Measurements from ENCODE around the gene DKK3.

- TF ChIP-seq, protein P1, sequence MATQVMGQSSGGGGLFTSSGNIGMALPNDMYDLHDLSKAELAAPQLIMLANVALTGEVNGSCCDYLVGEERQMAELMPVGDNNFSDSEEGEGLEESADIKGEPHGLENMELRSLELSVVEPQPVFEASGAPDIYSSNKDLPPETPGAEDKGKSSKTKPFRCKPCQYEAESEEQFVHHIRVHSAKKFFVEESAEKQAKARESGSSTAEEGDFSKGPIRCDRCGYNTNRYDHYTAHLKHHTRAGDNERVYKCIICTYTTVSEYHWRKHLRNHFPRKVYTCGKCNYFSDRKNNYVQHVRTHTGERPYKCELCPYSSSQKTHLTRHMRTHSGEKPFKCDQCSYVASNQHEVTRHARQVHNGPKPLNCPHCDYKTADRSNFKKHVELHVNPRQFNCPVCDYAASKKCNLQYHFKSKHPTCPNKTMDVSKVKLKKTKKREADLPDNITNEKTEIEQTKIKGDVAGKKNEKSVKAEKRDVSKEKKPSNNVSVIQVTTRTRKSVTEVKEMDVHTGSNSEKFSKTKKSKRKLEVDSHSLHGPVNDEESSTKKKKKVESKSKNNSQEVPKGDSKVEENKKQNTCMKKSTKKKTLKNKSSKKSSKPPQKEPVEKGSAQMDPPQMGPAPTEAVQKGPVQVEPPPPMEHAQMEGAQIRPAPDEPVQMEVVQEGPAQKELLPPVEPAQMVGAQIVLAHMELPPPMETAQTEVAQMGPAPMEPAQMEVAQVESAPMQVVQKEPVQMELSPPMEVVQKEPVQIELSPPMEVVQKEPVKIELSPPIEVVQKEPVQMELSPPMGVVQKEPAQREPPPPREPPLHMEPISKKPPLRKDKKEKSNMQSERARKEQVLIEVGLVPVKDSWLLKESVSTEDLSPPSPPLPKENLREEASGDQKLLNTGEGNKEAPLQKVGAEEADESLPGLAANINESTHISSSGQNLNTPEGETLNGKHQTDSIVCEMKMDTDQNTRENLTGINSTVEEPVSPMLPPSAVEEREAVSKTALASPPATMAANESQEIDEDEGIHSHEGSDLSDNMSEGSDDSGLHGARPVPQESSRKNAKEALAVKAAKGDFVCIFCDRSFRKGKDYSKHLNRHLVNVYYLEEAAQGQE (IDR thresholded peaks at IDR 0.05): no peak
- TF ChIP-seq, protein P2, sequence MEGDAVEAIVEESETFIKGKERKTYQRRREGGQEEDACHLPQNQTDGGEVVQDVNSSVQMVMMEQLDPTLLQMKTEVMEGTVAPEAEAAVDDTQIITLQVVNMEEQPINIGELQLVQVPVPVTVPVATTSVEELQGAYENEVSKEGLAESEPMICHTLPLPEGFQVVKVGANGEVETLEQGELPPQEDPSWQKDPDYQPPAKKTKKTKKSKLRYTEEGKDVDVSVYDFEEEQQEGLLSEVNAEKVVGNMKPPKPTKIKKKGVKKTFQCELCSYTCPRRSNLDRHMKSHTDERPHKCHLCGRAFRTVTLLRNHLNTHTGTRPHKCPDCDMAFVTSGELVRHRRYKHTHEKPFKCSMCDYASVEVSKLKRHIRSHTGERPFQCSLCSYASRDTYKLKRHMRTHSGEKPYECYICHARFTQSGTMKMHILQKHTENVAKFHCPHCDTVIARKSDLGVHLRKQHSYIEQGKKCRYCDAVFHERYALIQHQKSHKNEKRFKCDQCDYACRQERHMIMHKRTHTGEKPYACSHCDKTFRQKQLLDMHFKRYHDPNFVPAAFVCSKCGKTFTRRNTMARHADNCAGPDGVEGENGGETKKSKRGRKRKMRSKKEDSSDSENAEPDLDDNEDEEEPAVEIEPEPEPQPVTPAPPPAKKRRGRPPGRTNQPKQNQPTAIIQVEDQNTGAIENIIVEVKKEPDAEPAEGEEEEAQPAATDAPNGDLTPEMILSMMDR (IDR thresholded peaks at IDR 0.05; ENCODE audit: low read depth, low read length, missing input control): no peak
- TF ChIP-seq EGR1 (IDR thresholded peaks at IDR 0.05; ENCODE audit: low read depth in 2 of 2) (no peak), TAF1 (conservative IDR thresholded peaks at IDR 0.05) (no peak), JUND (IDR thresholded peaks at IDR 0.05) (no peak), ZBTB33 (IDR thresholded peaks at IDR 0.05) (no peak), MAX (IDR thresholded peaks at IDR 0.05) (no peak), RAD21 (IDR thresholded peaks at IDR 0.05) (no peak), RXRA (IDR thresholded peaks at IDR 0.05) (no peak), ATF3 (IDR thresholded peaks at IDR 0.05) (no peak), YY1 (IDR thresholded peaks at IDR 0.05) (no peak), HNF4G (IDR thresholded peaks at IDR 0.05) (no peak)
Observed at GRCh38 chr11:11989774-11990744, 18.4 kb downstream of the DKK3 start.
